HL-60/S4 treated with phorbol 12-myristate 13-acetate at 8.2 ng/mL for 4 days and 3 days (cell line): ENCODE measurements around the gene MYL3.

Source experiments
- in situ Hi-C: fragments of 300-500 bp; cut with MboI; formaldehyde crosslinking; loops from 2 replicates; pipeline ENCODE4 v1.15.0; 2022; ENCODE audit warnings: low sequenced_read_pairs

Gene MYL3

DNA sequence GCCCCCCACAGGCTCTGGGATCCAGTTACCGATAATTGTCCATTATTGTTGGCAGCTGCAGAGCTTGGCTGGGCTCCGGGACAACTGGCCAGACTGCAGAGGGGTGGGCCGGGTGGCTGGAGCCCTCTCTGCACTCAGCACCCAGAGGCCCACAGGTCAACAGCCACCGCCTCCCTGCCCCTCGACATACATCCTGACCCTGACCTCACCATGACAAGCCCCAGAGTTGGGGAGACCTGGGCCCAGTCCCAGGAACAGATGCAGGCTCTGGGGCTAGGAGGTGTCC lies 36.7 kb upstream of the MYL3 start:
- in situ Hi-C loops, result no loop called here

DNA sequence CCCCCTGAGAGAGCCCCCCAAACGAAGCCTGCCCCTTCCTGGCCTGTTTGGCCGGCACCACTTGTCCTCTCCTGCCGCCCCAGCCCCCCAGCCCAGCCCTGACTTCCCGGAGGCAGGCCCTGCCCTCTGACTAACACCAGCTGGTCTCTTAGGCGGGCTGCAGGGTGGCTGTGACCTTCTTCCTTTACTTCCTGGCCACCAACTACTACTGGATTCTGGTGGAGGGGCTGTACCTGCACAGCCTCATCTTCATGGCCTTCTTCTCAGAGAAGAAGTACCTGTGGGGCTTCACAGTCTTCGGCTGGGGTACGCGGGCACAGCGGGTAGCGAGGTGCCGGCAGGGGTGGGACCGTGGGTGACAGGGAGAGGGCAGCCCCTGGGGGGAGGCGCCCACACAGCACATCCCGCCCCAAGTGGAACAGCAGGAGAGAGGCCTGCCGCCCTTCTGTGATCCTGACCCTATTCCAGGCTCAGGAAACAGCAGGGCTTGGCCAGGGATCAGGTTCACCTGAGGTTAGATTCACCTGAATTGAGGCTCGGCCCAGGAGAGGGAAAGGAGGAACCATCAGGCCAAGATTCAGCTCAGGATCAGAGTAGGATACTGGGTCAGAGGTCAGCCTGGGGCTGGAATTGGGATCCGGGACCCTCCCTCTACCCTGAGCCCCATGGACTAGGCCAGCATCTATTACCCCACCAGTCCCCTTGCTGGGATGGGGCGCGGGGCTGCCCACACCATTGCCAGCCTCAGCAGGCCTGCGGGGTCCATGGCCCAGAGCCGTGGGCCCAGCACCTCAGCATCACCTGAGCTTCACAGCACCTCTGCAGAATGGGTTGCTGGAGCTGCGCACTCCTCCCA lies 36.1 kb upstream of the MYL3 start:
- in situ Hi-C loops, result loop anchor here (25.0 kb wide), 1 partner anchor 187 kb away; the partner anchor contains the start of genes PRSS50 and TMIE

DNA sequence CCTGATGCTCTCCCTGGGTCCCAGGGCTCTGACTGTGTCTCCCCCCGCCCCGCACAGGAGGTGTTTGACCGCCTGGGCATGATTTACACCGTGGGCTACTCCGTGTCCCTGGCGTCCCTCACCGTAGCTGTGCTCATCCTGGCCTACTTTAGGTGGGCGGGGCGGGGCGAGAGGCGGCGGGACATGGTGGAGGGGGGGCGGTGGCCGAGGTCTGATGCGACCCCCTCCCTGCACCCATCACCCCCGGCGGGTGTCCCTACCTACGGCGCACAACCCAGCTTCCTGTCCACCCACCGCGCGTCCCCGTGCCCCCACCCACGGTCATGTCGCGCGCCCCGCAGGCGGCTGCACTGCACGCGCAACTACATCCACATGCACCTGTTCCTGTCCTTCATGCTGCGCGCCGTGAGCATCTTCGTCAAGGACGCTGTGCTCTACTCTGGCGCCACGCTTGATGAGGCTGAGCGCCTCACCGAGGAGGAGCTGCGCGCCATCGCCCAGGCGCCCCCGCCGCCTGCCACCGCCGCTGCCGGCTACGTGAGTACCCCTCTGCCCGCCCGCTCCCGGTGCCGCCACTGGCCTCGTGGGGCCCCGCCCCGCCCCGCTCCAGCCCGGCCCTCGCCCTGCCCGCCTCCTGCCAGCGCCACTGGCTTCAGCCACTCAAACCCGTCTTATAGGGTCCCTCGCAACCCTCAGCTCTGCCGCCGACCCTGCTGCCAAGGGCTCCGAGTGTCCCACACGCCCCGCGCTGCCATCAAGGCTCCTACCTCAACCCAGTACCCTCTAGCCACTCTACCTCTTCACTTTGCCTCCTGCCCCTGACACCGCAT lies 35.3 kb upstream of the MYL3 start:
- in situ Hi-C loops, result loop anchor here (25.0 kb wide), 1 partner anchor 186 kb away; the partner anchor contains the start of genes PRSS50 and TMIE

DNA sequence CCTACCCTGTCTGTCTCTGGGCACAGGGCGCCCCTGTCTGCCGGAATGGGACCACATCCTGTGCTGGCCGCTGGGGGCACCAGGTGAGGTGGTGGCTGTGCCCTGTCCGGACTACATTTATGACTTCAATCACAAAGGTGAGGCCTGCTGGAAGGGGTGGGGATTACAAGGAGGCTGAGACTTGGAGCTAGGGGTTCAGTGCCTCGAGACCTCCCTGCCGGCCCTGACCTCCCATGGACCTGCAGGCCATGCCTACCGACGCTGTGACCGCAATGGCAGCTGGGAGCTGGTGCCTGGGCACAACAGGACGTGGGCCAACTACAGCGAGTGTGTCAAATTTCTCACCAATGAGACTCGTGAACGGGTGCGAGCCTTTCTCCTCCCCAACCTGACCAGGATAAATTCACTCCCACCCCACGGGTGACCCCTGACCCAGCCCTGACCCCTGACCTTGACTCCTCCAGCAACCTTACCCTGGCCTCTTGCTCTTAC lies 34.6 kb upstream of the MYL3 start:
- in situ Hi-C loops, result loop anchor here (25.0 kb wide), 1 partner anchor 186 kb away; the partner anchor contains the start of genes PRSS50 and TMIE

DNA sequence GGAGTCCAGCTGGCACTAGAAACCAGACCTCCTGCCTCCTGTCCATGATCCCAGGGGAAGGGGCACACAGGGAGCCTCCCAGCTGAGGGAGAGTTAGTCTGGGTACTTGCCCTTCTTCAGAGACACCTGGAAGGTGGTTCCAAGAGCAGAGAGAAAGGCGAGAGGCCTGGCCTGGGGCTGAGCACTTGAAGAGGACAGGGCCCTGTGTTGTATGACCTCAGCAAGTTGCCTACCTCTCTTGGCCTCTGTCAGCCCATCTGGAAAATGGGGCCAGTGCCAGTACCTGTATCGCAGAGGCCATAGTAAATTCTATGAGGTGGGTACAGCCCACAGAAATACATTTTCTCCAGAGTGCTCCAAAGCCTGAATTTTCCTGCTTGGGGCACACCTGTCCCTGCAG lies 33.8 kb upstream of the MYL3 start:
- in situ Hi-C loops, result loop anchor here (25.0 kb wide), 1 partner anchor 185 kb away; the partner anchor contains the start of genes PRSS50 and TMIE

DNA sequence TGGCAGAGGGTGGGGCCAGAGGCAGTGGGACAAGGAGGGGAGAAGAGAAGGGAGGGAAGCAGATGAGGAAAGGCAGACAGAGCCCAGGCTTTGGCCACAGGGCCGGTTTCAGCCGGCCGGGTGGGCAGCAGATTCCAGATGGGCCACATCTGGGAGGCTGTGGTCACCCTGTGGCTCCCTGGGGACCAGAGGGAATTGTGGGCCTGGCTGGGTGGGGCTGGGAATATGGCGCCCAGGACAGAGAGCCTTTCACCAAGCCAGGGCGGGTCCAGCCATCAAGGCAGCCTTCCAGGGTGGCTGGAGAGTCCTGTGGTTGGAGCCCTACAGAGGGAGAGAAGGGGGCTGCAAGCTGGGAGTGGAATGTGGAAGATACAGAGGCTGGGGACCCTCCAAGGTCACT lies 33.1 kb upstream of the MYL3 start:
- in situ Hi-C loops, result loop anchor here (25.0 kb wide), 1 partner anchor 184 kb away; the partner anchor contains the start of genes PRSS50 and TMIE

DNA sequence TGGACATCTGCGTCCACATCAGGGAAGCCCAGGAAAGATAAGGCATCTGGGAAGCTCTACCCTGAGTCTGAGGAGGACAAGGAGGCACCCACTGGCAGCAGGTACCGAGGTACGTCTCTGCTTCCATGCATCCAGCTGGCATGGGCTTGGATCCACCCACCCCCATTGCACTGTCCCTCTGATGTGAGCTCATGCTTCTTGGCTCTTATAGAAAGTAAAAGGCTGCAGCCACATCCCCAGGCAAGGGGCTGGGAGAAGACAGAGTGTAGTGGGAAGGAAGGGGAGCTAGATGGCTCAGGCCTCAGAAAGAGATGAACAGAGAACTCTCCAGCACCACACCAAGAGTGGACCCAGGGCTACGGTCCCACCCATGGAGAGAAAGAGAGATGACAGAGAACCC lies 32.5 kb upstream of the MYL3 start:
- in situ Hi-C loops, result loop anchor here (25.0 kb wide), 1 partner anchor 183 kb away; the partner anchor contains the start of genes PRSS50 and TMIE

DNA sequence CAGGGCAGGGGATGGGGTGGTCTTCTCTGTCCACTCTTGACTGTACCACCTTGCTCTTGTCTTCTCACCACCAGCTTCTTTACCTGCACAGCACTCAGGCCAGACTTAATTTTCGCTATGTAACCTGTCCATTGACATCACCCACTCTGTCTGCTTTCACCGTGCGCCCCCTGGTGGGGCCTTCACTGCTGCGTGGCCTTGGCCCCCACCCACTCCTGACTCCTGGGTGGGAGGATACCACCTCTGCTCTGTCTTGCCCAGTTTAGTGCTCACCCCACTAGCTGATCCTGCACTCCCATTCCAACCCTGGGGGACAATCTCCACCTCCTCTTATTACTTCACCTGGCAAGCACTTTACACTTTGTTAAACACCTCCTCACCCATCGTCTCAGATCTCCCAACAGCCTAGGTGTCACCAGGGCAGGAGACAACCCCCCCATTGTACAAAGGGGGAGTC lies 32.0 kb upstream of the MYL3 start:
- in situ Hi-C loops, result loop anchor here (25.0 kb wide), 1 partner anchor 183 kb away; the partner anchor contains the start of genes PRSS50 and TMIE

DNA sequence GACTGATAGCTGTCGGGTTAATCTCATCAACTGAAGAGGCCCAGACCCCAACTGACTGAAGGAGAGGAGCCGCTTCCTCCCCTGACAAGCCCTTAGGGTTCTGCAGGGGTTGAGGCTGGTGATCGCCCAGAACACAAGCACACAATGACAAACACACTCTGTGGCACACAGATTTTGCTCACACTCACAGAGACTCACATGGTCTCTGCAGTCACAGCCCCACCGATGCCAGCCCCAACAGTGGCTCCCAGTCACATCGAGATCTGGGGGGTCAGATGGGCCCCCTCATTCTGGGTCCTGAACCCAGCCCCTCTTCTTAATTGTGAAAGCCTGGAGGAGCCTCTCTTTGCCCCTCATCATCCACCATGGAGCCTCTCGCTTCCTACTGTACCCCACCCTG lies 31.0 kb upstream of the MYL3 start:
- in situ Hi-C loops, result loop anchor here (25.0 kb wide), 1 partner anchor 182 kb away; the partner anchor contains the start of genes PRSS50 and TMIE

DNA sequence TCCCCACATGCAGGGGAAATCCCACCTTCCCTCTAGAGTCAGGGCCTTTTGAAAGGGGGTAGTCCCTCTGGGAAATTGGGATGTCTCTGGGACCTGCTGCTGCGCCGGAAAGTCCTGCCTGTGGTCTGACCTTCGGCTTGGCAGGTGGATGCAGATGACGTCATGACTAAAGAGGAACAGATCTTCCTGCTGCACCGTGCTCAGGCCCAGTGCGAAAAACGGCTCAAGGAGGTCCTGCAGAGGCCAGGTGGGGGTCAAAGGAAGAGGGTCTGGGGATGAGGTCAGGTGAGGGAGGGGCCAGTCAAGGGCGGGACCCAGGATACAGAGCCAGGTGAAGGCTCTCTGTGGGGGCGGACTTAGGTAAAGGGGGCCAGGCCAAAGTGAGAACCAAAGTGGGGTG lies 30.5 kb upstream of the MYL3 start:
- in situ Hi-C loops, result loop anchor here (25.0 kb wide), 1 partner anchor 181 kb away; the partner anchor contains the start of genes PRSS50 and TMIE

DNA sequence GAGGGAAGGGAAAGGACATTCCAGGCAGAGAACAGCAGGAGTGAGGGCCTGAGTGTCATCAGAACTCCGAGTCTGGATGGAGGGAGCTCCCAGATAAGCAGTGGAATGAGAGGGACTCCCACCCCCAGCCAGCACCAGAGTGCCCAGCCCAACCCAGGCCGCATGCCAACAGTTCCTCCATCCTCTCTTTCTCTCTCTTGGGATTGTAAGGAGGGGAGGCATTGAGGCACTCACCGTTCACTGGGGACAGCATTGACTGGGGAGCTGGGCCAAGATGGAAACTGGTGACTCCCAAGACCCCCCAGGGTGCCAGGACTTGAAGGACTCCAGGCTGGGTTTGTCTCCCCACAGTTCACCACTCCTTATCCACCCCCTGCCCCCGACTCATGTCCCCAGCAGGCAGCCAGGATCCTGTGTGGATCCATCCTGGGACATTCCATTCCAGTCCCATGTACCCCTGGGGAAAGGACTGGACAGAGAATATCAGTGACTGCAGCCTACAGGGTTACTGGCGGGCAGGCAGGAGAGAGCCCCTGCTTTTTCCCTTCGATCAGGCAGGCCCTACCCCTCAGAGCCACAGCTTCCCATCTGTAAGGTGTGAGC lies 30.0 kb upstream of the MYL3 start:
- in situ Hi-C loops, result loop anchor here (25.0 kb wide), 1 partner anchor 181 kb away; the partner anchor contains the start of genes PRSS50 and TMIE

DNA sequence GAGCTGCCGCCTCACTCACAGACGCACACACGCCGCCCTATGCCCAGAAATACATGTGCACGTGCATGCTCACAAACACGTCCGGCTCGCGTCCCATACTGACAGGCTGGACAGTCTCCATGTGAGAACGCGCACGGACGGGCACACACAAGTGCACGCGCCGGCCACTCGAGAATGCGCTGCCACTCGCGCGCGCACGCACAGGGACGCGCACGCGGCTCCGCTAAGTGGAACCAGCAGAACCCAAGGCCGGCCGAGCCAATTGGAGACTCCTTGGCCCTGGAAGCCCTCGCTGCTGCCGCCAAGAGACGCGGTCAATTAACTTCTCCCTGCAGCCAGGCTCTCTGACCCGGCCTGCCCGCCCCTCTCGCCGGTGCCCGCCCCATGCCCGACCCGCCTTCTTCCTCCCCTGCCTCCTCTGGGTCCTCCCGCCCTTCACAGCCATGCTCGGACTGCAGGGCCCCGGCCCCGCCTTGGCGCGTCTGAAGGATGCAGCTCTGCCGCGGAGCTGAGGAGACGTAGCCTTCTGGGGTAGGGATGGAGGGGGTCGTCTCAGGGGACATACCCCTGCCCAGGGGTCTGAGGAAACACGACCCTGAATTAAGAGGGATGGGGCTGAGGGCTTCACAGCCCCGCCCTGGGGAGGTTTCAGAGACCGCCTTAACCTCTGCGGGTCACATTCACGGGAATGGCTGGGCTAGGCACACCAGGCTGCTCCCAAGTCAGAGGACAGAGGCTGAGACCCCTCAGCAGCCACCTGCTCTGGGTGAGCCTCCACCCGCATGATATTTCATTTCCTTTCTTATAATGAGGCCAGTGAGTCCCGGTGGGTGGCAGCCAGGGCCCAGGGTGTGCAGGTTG lies 29.3 kb upstream of the MYL3 start:
- in situ Hi-C loops, result loop anchor here (25.0 kb wide), 1 partner anchor 180 kb away; the partner anchor contains the start of genes PRSS50 and TMIE

DNA sequence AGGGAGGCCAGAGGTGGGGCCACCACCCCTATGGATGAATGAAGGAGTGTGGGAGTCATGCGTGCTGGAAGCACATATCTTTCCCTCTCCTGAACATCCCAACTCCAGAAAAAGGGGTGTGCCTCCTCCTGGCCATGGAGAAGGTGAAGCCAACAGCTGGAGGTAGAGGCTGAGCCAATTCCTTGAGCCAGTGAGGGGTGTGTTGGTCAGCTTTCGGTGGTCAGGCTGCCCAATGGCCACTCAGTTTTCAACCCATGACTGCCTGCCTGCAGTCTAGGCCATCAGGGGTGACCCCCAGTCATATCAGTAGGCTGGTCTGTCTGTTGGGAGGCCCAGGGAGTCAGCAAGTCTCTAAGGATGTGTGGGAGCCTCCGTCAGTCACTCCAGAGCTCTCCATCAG lies 27.9 kb upstream of the MYL3 start:
- in situ Hi-C loops, result loop anchor here (25.0 kb wide), 1 partner anchor 179 kb away; the partner anchor contains the start of genes PRSS50 and TMIE

DNA sequence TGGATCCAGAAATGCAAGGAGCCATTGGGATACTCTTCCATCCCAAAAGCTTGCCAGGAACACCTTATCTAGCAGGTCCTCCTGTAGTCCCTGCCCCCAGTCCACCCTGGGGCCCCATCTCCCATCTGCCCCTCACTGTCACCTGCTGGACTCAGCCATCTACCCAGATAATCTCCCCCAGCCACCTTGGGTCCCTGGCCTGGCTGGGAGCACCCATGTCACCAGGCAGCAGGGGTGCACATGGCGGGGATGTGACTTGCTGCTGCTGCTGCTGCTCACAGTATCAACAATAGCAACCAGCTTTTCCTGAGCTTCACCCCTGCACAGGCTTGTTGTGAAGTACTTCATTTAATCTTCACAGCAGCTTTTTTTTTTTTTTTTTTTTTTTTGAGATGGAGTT lies 26.9 kb upstream of the MYL3 start:
- in situ Hi-C loops, result loop anchor here (25.0 kb wide), 1 partner anchor 178 kb away; the partner anchor contains the start of genes PRSS50 and TMIE

DNA sequence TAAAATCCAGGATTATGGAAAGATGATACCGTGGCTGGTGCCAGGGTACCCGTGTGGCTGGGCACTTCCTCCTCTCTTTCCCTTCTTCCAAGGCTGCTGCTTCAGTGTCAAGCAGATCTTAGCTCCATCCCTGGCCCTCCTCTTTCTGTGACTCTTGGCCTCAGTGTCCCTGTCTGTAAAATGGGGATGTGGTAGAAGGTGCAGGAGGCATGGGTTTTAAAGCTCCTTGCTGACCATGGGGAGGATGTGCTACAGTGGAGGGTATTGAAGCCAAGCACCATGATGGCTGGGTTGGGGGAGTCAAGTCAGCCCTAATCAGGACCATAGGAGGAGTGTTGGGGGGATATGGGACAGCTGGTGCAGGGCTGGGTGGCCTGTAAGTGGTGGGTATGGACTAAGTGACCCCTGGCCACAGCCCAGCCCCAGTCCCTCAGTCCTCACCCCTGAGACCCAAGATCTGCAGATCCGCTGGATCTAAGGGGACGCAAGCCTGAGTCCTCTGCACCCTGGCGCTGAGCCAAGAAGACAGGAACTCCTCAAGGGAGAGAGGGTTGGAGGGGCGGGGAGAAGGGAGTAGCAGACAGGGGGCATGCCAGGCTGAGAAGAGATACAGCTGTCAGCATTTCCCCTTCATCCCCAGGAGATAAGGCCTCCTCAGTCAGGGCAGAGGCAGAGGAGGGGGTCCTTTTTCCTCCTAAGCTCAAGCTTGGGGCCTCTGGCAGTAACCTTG lies 26.3 kb upstream of the MYL3 start:
- in situ Hi-C loops, result loop anchor here (25.0 kb wide), 1 partner anchor 177 kb away; the partner anchor contains the start of genes PRSS50 and TMIE

DNA sequence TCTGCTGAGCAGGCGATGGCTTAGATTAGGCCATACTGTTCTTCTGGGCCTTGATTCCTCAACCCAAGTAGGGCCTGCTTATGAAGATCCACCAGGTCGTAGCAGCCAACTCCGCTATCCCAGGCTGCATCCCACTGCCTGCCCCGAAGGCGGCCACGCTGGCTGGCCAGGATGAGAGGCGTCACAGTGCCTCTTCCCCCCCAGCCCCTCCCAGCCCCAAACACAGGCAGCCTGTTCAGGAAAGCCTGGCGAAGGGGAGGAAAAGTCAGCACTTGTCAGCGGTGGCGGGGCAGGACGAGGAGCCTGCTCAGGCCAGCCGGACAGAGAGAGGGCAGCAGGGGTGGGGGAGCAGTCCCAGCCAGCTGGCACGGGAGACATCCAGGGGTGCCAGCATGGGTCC lies 25.5 kb upstream of the MYL3 start:
- in situ Hi-C loops, result loop anchor here (25.0 kb wide), 1 partner anchor 176 kb away; the partner anchor contains the start of genes PRSS50 and TMIE

DNA sequence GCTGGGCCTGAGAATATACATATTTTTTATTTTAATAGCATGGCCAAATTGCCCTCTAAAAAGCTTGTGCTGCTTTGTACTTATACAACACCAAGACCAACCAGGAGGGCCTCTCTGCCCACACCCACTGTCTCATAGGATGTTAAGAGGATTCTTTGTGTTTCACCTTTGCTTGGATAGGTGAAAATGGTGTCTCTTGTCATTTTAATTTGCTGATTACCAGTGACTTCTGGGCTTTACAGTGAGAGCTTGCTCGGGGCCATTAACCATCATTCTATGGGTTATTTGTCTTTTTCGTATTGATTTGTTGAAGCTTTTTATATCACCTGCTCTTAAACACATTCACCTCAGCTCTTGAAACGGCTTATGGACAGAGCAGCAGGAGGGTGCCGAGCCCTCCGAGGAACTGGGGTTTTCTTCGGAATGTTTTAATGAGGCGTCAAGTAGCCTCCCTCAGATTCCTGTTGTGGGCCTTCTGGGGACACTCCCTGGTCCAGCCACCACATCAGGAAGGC lies 24.8 kb upstream of the MYL3 start:
- in situ Hi-C loops, result loop anchor here (25.0 kb wide), 1 partner anchor 176 kb away; the partner anchor contains the start of genes PRSS50 and TMIE

DNA sequence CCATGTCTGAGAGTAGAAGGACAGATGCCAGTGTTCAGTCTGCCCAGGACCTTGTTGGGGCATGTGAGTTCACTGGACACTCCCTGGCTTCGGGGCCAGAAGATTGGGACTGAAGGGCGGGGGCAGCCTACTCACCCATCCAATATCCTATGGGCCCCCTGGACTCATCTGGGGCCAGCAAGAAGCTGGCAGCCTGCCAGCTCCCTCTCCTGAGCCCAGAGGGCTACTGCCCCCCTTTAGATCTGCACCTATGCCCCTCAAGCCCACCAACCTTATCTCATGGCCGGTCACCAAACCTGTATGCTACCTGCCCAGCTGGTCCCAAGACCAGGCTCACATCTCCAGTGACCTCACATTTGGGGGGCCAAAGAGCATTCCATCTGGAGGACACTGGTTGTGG lies 22.4 kb upstream of the MYL3 start:
- in situ Hi-C loops, result loop anchor here (25.0 kb wide), 1 partner anchor 173 kb away; the partner anchor contains the start of genes PRSS50 and TMIE
